HepG2 (cell line): ENCODE results near the gene ETV5. TPM values are rescaled to one million over a fixed set of nuclear protein-coding genes. Genes with fewer than 3 reads are reported as not detected.

ENCODE experiments used
- DDIT3 ChIP-seq: sonication (generic); formaldehyde crosslinking; IDR thresholded peaks from 2 replicates; pipeline ENCODE4 v1.4.0; 2020; ENCODE audit warnings: mild to moderate bottlenecking, missing genetic modification reagents
- DNMT1 ChIP-seq: sonication (generic); formaldehyde crosslinking; IDR thresholded peaks from 2 replicates; pipeline ENCODE4 v1.5.1; 2020; ENCODE audit warnings: mild to moderate bottlenecking, missing genetic modification reagents
- FOXA1 ChIP-seq, 2 experiments: fragments of 450-650 bp in 1 of 2; sonication (generic) in 1 of 2; formaldehyde crosslinking in 1 of 2; IDR thresholded peaks; 2 replicates each; pipeline versions ENCODE4 v1.4.0 to v1.6.1; 2016 to 2020; ENCODE audit warnings: missing genetic modification reagents in 1 of 2
- MED1 ChIP-seq: sonication (generic); formaldehyde crosslinking; IDR thresholded peaks from 2 replicates; pipeline ENCODE4 v1.4.0; 2020; ENCODE audit warnings: missing genetic modification reagents
- NFIC ChIP-seq: IDR thresholded peaks from 2 replicates; pipeline ENCODE4 v1.6.1; 2012; ENCODE audit warnings: mild to moderate bottlenecking, low read length, inconsistent platforms
- RCOR2 ChIP-seq: IDR thresholded peaks from 2 replicates; pipeline ENCODE4 v1.6.1; 2016; ENCODE audit warnings: missing biosample characterization, missing genetic modification reagents
- SAFB2 ChIP-seq: sonication (generic); formaldehyde crosslinking; IDR thresholded peaks from 2 replicates; pipeline ENCODE4 v1.5.1; 2020; ENCODE audit warnings: missing genetic modification reagents, low read depth, mild to moderate bottlenecking, borderline replicate concordance
- SMAD9 ChIP-seq: sonication (generic); formaldehyde crosslinking; IDR thresholded peaks from 2 replicates; pipeline ENCODE4 v1.5.1; 2020; ENCODE audit warnings: mild to moderate bottlenecking, missing genetic modification reagents
- SNAI1 ChIP-seq: sonication (generic); formaldehyde crosslinking; IDR thresholded peaks from 2 replicates; pipeline ENCODE4 v1.5.0; 2020; ENCODE audit warnings: mild to moderate bottlenecking, missing genetic modification reagents, borderline replicate concordance
- TBL1XR1 ChIP-seq: fragments of 150-350 bp; IDR thresholded peaks from 2 replicates; pipeline ENCODE4 v1.6.1; 2014; ENCODE audit warnings: borderline replicate concordance, low read length; ENCODE audit not compliant: partially characterized antibody
- ZBTB37 ChIP-seq: sonication (generic); formaldehyde crosslinking; IDR thresholded peaks from 2 replicates; pipeline ENCODE4 v1.4.0; 2020; ENCODE audit warnings: mild to moderate bottlenecking, missing genetic modification reagents
- ZC3H13 ChIP-seq: sonication (generic); formaldehyde crosslinking; IDR thresholded peaks from 2 replicates; pipeline ENCODE4 v1.8.1; 2023; ENCODE audit warnings: mild to moderate bottlenecking, missing genetic modification reagents, moderate library complexity
- ZHX2 ChIP-seq, 2 experiments: sonication (generic) in 1 of 2; formaldehyde crosslinking in 1 of 2; IDR thresholded peaks; 2 replicates each; pipeline versions ENCODE4 v1.6.1 to v1.9.0; 2014 to 2022; ENCODE audit warnings: antibody characterized with exemption in 1 of 2, borderline replicate concordance in 1 of 2, inconsistent platforms in 1 of 2, low read depth in 1 of 2, missing genetic modification reagents in 1 of 2
- ZNF124 ChIP-seq: sonication (generic); formaldehyde crosslinking; IDR thresholded peaks from 2 replicates; pipeline ENCODE4 v1.4.0; 2020; ENCODE audit warnings: missing genetic modification reagents
- ZNF253 ChIP-seq: sonication (generic); formaldehyde crosslinking; IDR thresholded peaks from 2 replicates; pipeline ENCODE4 v1.8.0; 2022; ENCODE audit warnings: mild to moderate bottlenecking, missing genetic modification reagents, borderline replicate concordance
- ZNF44 ChIP-seq: sonication (generic); formaldehyde crosslinking; IDR thresholded peaks from 2 replicates; pipeline ENCODE4 v1.5.1; 2020; ENCODE audit warnings: mild to moderate bottlenecking, missing genetic modification reagents
- polyA plus RNA-seq, 8 experiments: library from polyadenylated mRNA; depleted of rRNA in 3 of 8; stranded (reverse) in 7 of 8; unstranded in 1 of 8; fragments of >200 nt; fragmentation: Illumina TruSeq in 4 of 8; extraction: Trizol in 4 of 8; gene quantifications; 2 replicates each; pipeline versions ENCODE4 v1.2.1 to v1.2.3, GENCODE V29; 2011 to 2016; ENCODE audit warnings: low read depth in 4 of 8, missing spikeins in 1 of 8, mixed read lengths in 1 of 8; ENCODE audit not compliant: insufficient read depth in 1 of 8
- total RNA-seq, 5 experiments: library from RNA; depleted of rRNA; stranded (reverse); fragments of >200 nt; fragmentation: Illumina TruSeq; extraction: Trizol; gene quantifications; 2 replicates each; pipeline ENCODE4 v1.2.3, GENCODE V29; 2016; ENCODE audit warnings: low read depth in 1 of 5
- TF ChIP-seq, protein P1 (sequence below): sonication (generic); formaldehyde crosslinking; IDR thresholded peaks from 2 replicates; pipeline ENCODE4 v1.4.0; 2020; ENCODE audit warnings: missing genetic modification reagents

ETV5 gene
- total and polyA plus RNA-seq, 2 of the 13 experiments (the other 11 are each of a cell fraction or from before 2014, with no cell fraction given): 52.9 to 57.2 TPM

GRCh38 chr3:186097663-186098451, 11.0 kb downstream of the ETV5 start (continued):
- TF ChIP-seq ZNF253 (no peak), ZBTB37 (no peak), MED1 (CRISPR knock-in tag) (peak; percentile 64), ZC3H13 (CRISPR knock-in tag) (peak; percentile 11; the same call in 1 of the 2 replicates), TBL1XR1 (peak; percentile 21), ZHX2 (IDR thresholded peaks at IDR 0.05; ENCODE audit: low read depth) (no peak), ZHX2 (CRISPR knock-in tag; IDR thresholded peaks at IDR 0.05; ENCODE audit: borderline replicate concordance) (no peak; the same call in 1 of the 2 replicates), SNAI1 (no peak), RCOR2 (CRISPR knock-in tag) (peak; percentile 56), NFIC (peak; percentile 84), FOXA1 (IDR thresholded peaks at IDR 0.05) (no peak), FOXA1 (CRISPR knock-in tag; IDR thresholded peaks at IDR 0.05) (peak; percentile 67), ZNF44 (peak; percentile 68; the same call in 1 of the 2 replicates), DDIT3 (CRISPR knock-in tag) (no peak), SMAD9 (CRISPR knock-in tag) (no peak), ZNF124 (CRISPR knock-in tag) (peak; percentile 86), DNMT1 (CRISPR knock-in tag) (no peak), SAFB2 (CRISPR knock-in tag) (no peak; the same call in 1 of the 2 replicates)
- TF ChIP-seq, protein P1, sequence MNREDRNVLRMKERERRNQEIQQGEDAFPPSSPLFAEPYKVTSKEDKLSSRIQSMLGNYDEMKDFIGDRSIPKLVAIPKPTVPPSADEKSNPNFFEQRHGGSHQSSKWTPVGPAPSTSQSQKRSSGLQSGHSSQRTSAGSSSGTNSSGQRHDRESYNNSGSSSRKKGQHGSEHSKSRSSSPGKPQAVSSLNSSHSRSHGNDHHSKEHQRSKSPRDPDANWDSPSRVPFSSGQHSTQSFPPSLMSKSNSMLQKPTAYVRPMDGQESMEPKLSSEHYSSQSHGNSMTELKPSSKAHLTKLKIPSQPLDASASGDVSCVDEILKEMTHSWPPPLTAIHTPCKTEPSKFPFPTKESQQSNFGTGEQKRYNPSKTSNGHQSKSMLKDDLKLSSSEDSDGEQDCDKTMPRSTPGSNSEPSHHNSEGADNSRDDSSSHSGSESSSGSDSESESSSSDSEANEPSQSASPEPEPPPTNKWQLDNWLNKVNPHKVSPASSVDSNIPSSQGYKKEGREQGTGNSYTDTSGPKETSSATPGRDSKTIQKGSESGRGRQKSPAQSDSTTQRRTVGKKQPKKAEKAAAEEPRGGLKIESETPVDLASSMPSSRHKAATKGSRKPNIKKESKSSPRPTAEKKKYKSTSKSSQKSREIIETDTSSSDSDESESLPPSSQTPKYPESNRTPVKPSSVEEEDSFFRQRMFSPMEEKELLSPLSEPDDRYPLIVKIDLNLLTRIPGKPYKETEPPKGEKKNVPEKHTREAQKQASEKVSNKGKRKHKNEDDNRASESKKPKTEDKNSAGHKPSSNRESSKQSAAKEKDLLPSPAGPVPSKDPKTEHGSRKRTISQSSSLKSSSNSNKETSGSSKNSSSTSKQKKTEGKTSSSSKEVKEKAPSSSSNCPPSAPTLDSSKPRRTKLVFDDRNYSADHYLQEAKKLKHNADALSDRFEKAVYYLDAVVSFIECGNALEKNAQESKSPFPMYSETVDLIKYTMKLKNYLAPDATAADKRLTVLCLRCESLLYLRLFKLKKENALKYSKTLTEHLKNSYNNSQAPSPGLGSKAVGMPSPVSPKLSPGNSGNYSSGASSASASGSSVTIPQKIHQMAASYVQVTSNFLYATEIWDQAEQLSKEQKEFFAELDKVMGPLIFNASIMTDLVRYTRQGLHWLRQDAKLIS (CRISPR knock-in tag): peak; percentile 64; the same call in 1 of the 2 replicates
